K562 (cell line): Measurements from ENCODE around the gene LRIT3. TPM values are rescaled to one million over a fixed set of nuclear protein-coding genes. Genes with fewer than 3 reads are reported as not detected.

Experiments
- ARID2 ChIP-seq: fragments of 450-650 bp; IDR thresholded peaks from 2 replicates; pipeline ENCODE4 v1.6.1; 2017; ENCODE audit warnings: antibody characterized with exemption, mild to moderate bottlenecking
- BDP1 ChIP-seq: IDR thresholded peaks from 3 replicates; pipeline ENCODE4 v1.6.1; 2011; ENCODE audit not compliant: insufficient read length, insufficient read depth
- DMBX1 ChIP-seq: fragments of 250-450 bp; sonication (Bioruptor Pico); IDR thresholded peaks from 2 replicates; pipeline ENCODE4 v1.8.0; 2022; ENCODE audit warnings: inconsistent platforms, mild to moderate bottlenecking, moderate library complexity, borderline replicate concordance
- E2F6 ChIP-seq, 2 experiments: IDR thresholded peaks; 2 replicates each; pipeline ENCODE4 v1.6.1; 2011; ENCODE audit warnings: borderline replicate concordance in 1 of 2, control low read depth in 1 of 2, low read depth in 1 of 2, low read length in 1 of 2, mild to moderate bottlenecking in 1 of 2, mixed read lengths in 1 of 2, moderate library complexity in 1 of 2; ENCODE audit not compliant: insufficient read depth in 1 of 2, insufficient read length in 1 of 2, poor library complexity in 1 of 2, severe bottlenecking in 1 of 2; ENCODE audit errors: extremely low read depth in 1 of 2
- ESRRB ChIP-seq: fragments of 250-450 bp; sonication (Bioruptor Pico); IDR thresholded peaks from 2 replicates; pipeline ENCODE4 v1.5.0; 2020; ENCODE audit warnings: mild to moderate bottlenecking, moderate library complexity, borderline replicate concordance
- GABPA ChIP-seq: fragments of 200-800 bp; sonication (Bioruptor generic); conservative IDR thresholded peaks from 2 replicates; pipeline ENCODE4 v1.6.1; 2016; ENCODE audit warnings: low read depth, missing genetic modification characterization, missing compliant biosample characterization
- IRF1 ChIP-seq: sonication (generic); formaldehyde crosslinking; IDR thresholded peaks from 2 replicates; pipeline ENCODE4 v1.8.0; 2022; ENCODE audit warnings: missing genetic modification reagents, mild to moderate bottlenecking, borderline replicate concordance
- MAZ ChIP-seq, 2 experiments: fragments of 450-650 bp in 1 of 2; sonication (generic) in 1 of 2; formaldehyde crosslinking; IDR thresholded peaks in 1 of 2; conservative IDR thresholded peaks in 1 of 2; 2 replicates each; pipeline versions ENCODE4 v1.4.0 to v1.5.0; 2020; ENCODE audit warnings: mild to moderate bottlenecking in 1 of 2, missing genetic modification reagents in 1 of 2
- MCM7 ChIP-seq, 2 experiments: fragments of 450-650 bp; IDR thresholded peaks; 2 replicates each; pipeline ENCODE4 v1.6.1; 2016 to 2018
- PML ChIP-seq: IDR thresholded peaks from 2 replicates; pipeline ENCODE4 v1.6.1; 2012; ENCODE audit warnings: low read length, inconsistent platforms
- POLR3G ChIP-seq: IDR thresholded peaks from 2 replicates; pipeline ENCODE4 v1.6.1; 2011; ENCODE audit not compliant: insufficient read length, insufficient replicate concordance; ENCODE audit errors: extremely low read depth
- SAFB2 ChIP-seq: fragments of 200-400 bp; formaldehyde crosslinking; IDR thresholded peaks from 2 replicates; pipeline ENCODE4 v1.6.1; 2018; ENCODE audit warnings: borderline replicate concordance, low read length, low read depth, moderate library complexity; ENCODE audit not compliant: severe bottlenecking
- SIX5 ChIP-seq, 2 experiments: IDR thresholded peaks; 2 replicates each; pipeline ENCODE4 v1.6.1; 2011; ENCODE audit warnings: low read length in 2 of 2, borderline replicate concordance in 1 of 2, low read depth in 1 of 2, mild to moderate bottlenecking in 1 of 2, moderate library complexity in 1 of 2; ENCODE audit not compliant: insufficient read depth in 1 of 2
- SMAD2 ChIP-seq: fragments of 150-350 bp; IDR thresholded peaks from 2 replicates; pipeline ENCODE4 v1.6.1; 2014; ENCODE audit warnings: low read depth, mild to moderate bottlenecking, low read length
- TAF1 ChIP-seq: IDR thresholded peaks from 2 replicates; pipeline ENCODE4 v1.6.1; 2011; ENCODE audit warnings: mild to moderate bottlenecking, low read length, moderate library complexity; ENCODE audit not compliant: insufficient read depth, control insufficient read depth, severe bottlenecking; ENCODE audit errors: extremely low read depth
- ZNF699 ChIP-seq: fragments of 250-450 bp; sonication (Bioruptor Pico); IDR thresholded peaks from 2 replicates; pipeline ENCODE4 v1.8.0; 2021; ENCODE audit warnings: mild to moderate bottlenecking, moderate library complexity; ENCODE audit not compliant: insufficient replicate concordance
- polyA plus RNA-seq, 8 experiments: library from polyadenylated mRNA; depleted of rRNA in 4 of 8; stranded (reverse) in 5 of 8; unstranded in 3 of 8; fragments of >200 nt; fragmentation: Nextera tagmentation in 2 of 8; fragmentation: Illumina TruSeq in 1 of 8; extraction: Ambion mirVana in 2 of 8; extraction: Trizol in 1 of 8; gene quantifications; 2 replicates each; pipeline versions ENCODE4 v1.2.1 to v1.2.3, GENCODE V29; 2011 to 2014; ENCODE audit warnings: inconsistent platforms in 1 of 8, missing spikeins in 1 of 8
- total RNA-seq, 7 experiments: library from RNA; depleted of rRNA in 6 of 7; stranded (reverse); fragments of >200 nt in 6 of 7; fragmentation: Illumina TruSeq in 2 of 7; extraction: Trizol in 2 of 7; gene quantifications; 2 replicates each; pipeline versions ENCODE4 v1.2.1 to v1.2.3, GENCODE V29; 2011 to 2021; ENCODE audit warnings: low replicate concordance in 1 of 7

The LRIT3 gene
- total and polyA plus RNA-seq, 9 of the 15 experiments (the other 6 are each of a cell fraction or from before 2014, with no cell fraction given), result 0.04 to 0.10 (median 0.04) TPM; not detected in 4

- TF ChIP-seq SIX5 (IDR thresholded peaks at IDR 0.05; ENCODE audit: borderline replicate concordance in 1 of 2, insufficient read depth in 1 of 2, low read depth in 1 of 2, low read length in 2 of 2) (no peak), PML (no peak), ESRRB (CRISPR knock-in tag) (no peak), SMAD2 (no peak), POLR3G (no peak), E2F6 (IDR thresholded peaks at IDR 0.05; ENCODE audit: borderline replicate concordance in 1 of 2, extremely low read depth in 1 of 2, insufficient read depth in 1 of 2, insufficient read length in 1 of 2, low read depth in 1 of 2, low read length in 1 of 2, poor library complexity in 1 of 2, severe bottlenecking in 1 of 2) (no peak), BDP1 (no peak), SAFB2 (no peak), GABPA (tag) (peak; percentile 47), IRF1 (CRISPR knock-in tag) (no peak), DMBX1 (peak; percentile 62; the same call in 1 of the 2 replicates), MCM7 (IDR thresholded peaks at IDR 0.05) (no peak), MAZ (CRISPR knock-in tag; conservative IDR thresholded peaks at IDR 0.05 in 1 of 2, IDR thresholded peaks at IDR 0.05 in 1 of 2) (peak in 1 of 2 experiments; percentile 4; a peak in 1 of 4 replicates), TAF1 (no peak), ARID2 (no peak), ZNF699 (CRISPR knock-in tag) (no peak)
These were observed 26.0 kb downstream of the LRIT3 start (continued) for GRCh38 chr4:109873791-109874514.
